ENCODE data around the gene PDIA3. TPM values are rescaled to one million over a fixed set of nuclear protein-coding genes. Genes with fewer than 3 reads are reported as not detected.
A peak's percentile ranks its signal among the peaks of the same experiment; 100 is the strongest.

PDIA3 gene
- total RNA-seq, 2 experiments from 2014 or later = 82.1 to 293 TPM

DNA sequence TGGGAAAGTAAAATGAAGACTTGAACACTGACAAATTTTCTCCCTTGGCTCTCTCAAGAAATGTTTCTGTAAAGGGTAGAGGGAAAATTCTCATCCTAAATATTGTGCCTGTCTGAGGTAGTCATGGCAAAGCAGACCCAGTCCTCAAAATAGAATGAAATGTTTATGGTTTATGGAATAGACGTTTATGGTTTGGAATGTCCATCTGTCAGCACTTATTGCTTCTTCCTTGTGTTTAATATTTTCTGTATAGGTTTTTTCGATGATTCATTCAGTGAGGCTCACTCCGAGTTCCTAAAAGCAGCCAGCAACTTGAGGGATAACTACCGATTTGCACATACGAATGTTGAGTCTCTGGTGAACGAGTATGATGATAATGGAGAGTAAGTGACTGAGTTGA is 16.6 kb downstream of the PDIA3 start:
- H3K27ac ChIP-seq (ENCODE audit: low read depth, low read length, poor library complexity, severe bottlenecking) = no peak overlapping the region
- H3K4me2 ChIP-seq (ENCODE audit: low read length) = no peak overlapping the region
- POLR2A ChIA-PET = no interaction called here
- no peaks in the 10 kb centered on the region for H3K9me3 ChIP-seq (ENCODE audit: low read length)
- BruUV-seq (replicated peaks) = no TSS peak
- intact Hi-C loops (cut with micrococcal nuclease; ENCODE audit: unreplicated experiment) = no loop called here
- peaks cover 18% of the 10 kb centered on the region; the same call in 1 of the 2 replicates for H3K79me2 ChIP-seq (ENCODE audit: insufficient read depth, low read depth, low read length)
- CTCF ChIA-PET (ENCODE audit: unreplicated experiment) = no interaction called here
- no peaks in the 10 kb centered on the region for H3K9me2 ChIP-seq (ENCODE audit: insufficient read depth, low read length)
- DNase-seq (ENCODE audit: low spot score) = no peak
- no peak for TF ChIP-seq EZH2phosphoT487 (IDR thresholded peaks at IDR 0.05; ENCODE audit: borderline replicate concordance, low read depth, low read length)
- TF ChIP-seq, protein P1, sequence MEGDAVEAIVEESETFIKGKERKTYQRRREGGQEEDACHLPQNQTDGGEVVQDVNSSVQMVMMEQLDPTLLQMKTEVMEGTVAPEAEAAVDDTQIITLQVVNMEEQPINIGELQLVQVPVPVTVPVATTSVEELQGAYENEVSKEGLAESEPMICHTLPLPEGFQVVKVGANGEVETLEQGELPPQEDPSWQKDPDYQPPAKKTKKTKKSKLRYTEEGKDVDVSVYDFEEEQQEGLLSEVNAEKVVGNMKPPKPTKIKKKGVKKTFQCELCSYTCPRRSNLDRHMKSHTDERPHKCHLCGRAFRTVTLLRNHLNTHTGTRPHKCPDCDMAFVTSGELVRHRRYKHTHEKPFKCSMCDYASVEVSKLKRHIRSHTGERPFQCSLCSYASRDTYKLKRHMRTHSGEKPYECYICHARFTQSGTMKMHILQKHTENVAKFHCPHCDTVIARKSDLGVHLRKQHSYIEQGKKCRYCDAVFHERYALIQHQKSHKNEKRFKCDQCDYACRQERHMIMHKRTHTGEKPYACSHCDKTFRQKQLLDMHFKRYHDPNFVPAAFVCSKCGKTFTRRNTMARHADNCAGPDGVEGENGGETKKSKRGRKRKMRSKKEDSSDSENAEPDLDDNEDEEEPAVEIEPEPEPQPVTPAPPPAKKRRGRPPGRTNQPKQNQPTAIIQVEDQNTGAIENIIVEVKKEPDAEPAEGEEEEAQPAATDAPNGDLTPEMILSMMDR (conservative IDR thresholded peaks at IDR 0.05; ENCODE audit: low read length) = no peak
- no peaks in the 10 kb centered on the region for H4K20me1 ChIP-seq (ENCODE audit: insufficient read depth, low read length)
- no peaks in the 10 kb centered on the region for H3K4me1 ChIP-seq (ENCODE audit: insufficient read depth, low read length, poor library complexity, severe bottlenecking)
- H3K4me3 ChIP-seq (ENCODE audit: low read depth, low read length, poor library complexity, severe bottlenecking) = no peak overlapping the region
- H3K36me3 ChIP-seq (ENCODE audit: insufficient read depth, low read length) = peaks cover 100% of the 10 kb centered on the region
- no peak overlapping the region for H2AFZ ChIP-seq (ENCODE audit: low read length)

DNA sequence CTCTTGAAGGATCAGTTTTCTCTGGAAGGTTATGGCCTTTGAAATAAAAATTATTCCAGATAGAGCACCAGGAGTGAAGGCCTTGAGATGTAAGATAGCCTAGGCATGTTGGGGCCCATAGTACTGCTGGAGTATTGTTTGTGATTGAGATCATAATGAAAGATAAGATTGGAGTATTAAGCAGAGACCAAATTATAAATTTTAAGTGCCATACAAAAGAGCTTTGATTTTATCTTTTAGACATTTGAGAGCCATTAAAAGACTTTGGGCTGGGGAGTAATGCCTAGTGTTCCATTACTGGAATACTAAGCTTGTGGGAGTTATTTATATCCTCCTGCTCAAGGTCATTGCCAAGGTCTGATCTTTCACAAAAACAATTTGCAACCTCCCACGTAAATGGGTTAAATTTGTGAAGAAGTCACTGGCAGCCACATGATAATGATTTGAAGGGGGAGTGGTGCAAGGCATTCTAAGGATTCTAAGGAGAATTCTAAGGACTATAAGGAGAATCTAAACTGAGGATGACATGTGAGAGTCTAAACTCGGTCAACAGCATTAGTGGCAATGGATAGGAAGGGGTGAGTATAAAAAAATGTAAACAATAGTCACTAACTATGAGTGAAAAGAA is 17.7 kb downstream of the PDIA3 start:
- no peak for TF ChIP-seq EZH2phosphoT487 (IDR thresholded peaks at IDR 0.05; ENCODE audit: borderline replicate concordance, low read depth, low read length)
- TF ChIP-seq, protein P1 (conservative IDR thresholded peaks at IDR 0.05; ENCODE audit: low read length) = no peak
- no peak for DNase-seq (ENCODE audit: low spot score)
- no peak overlapping the region for H3K4me3 ChIP-seq (ENCODE audit: low read depth, low read length, poor library complexity, severe bottlenecking)
- H3K4me1 ChIP-seq (ENCODE audit: insufficient read depth, low read length, poor library complexity, severe bottlenecking) = no peaks in the 10 kb centered on the region
- POLR2A ChIA-PET = no interaction called here
- H3K9me3 ChIP-seq (ENCODE audit: low read length) = no peaks in the 10 kb centered on the region
- no peaks in the 10 kb centered on the region for H3K9me2 ChIP-seq (ENCODE audit: insufficient read depth, low read length)
- H3K79me2 ChIP-seq (ENCODE audit: insufficient read depth, low read depth, low read length) = peaks cover 11% of the 10 kb centered on the region; the same call in 1 of the 2 replicates
- no peaks in the 10 kb centered on the region for H4K20me1 ChIP-seq (ENCODE audit: insufficient read depth, low read length)
- intact Hi-C loops (cut with micrococcal nuclease; ENCODE audit: unreplicated experiment) = no loop called here
- CTCF ChIA-PET (ENCODE audit: unreplicated experiment) = no interaction called here
- H2AFZ ChIP-seq (ENCODE audit: low read length) = no peak overlapping the region
- H3K27ac ChIP-seq (ENCODE audit: low read depth, low read length, poor library complexity, severe bottlenecking) = no peak overlapping the region
- BruUV-seq (replicated peaks) = TSS peak; percentile 28
- H3K4me2 ChIP-seq (ENCODE audit: low read length) = no peak overlapping the region
- peaks cover 100% of the 10 kb centered on the region for H3K36me3 ChIP-seq (ENCODE audit: insufficient read depth, low read length)

DNA sequence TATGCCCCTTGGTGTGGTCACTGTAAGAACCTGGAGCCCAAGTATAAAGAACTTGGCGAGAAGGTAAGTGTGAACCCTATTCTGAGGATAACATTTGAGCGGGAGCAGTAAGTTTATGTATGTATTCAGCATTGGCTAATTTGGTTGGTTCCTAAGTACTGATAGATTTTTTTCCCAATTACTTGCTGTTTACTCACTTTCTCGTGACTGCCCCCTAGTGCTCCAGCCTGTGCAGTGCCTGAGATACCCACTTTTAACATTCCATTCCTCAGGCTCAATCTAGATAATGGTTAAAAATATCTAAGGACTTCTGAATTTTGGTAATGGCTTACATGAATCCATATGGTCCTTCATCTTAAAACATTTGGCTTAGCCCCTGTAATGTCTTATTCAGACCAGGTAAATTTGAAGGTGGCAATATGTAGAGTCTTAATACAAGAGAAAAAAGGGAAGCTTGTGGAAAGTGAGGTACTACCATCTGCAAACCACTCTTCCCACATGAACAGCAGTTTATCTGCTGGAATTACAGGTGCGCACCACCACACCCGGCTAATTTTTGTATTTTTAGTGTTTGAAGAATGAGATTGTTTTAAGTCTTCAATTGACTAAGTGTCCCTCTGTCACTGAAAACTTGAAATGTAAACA is 23.5 kb downstream of the PDIA3 start:
- H3K27ac ChIP-seq (ENCODE audit: low read depth, low read length, poor library complexity, severe bottlenecking) = peak overlapping the region; percentile 34
- POLR2A ChIA-PET = interaction anchor here (0.9 to 1.2 kb wide), 2 partner anchors 19 to 31 kb away, joined by 3 read pairs; partner anchors contain the start of genes HYPK and SERINC4
- peaks cover 40% of the 10 kb centered on the region; the same call in 1 of the 2 replicates for H3K79me2 ChIP-seq (ENCODE audit: insufficient read depth, low read depth, low read length)
- H3K36me3 ChIP-seq (ENCODE audit: insufficient read depth, low read length) = peaks cover 100% of the 10 kb centered on the region
- H3K9me3 ChIP-seq (ENCODE audit: low read length) = no peaks in the 10 kb centered on the region
- no peak overlapping the region for H3K4me3 ChIP-seq (ENCODE audit: low read depth, low read length, poor library complexity, severe bottlenecking)
- H2AFZ ChIP-seq (ENCODE audit: low read length) = no peak overlapping the region
- H3K9me2 ChIP-seq (ENCODE audit: insufficient read depth, low read length) = no peaks in the 10 kb centered on the region
- intact Hi-C loops (cut with micrococcal nuclease; ENCODE audit: unreplicated experiment) = no loop called here
- TF ChIP-seq, protein P1 (conservative IDR thresholded peaks at IDR 0.05; ENCODE audit: low read length) = peak; percentile 93
- no peak for TF ChIP-seq EZH2phosphoT487 (IDR thresholded peaks at IDR 0.05; ENCODE audit: borderline replicate concordance, low read depth, low read length)
- no TSS peak for BruUV-seq (replicated peaks)
- peaks cover 34% of the 10 kb centered on the region for H3K4me1 ChIP-seq (ENCODE audit: insufficient read depth, low read length, poor library complexity, severe bottlenecking)
- peak; percentile 70 for DNase-seq (ENCODE audit: low spot score)
- peaks cover 33% of the 10 kb centered on the region for H4K20me1 ChIP-seq (ENCODE audit: insufficient read depth, low read length)
- no peak overlapping the region for H3K4me2 ChIP-seq (ENCODE audit: low read length)
- CTCF ChIA-PET (ENCODE audit: unreplicated experiment) = interaction anchor here (1.3 kb wide), 1 partner anchor 19 kb away, joined by 3 read pairs; no protein-coding TSS in a partner anchor

All from OCI-LY7 (cell line).